Neuronal stem cell (in vitro differentiated cells): ENCODE measurements around the gene SOX12.

Experiments
- DNase-seq: peaks from one replicate; pipeline ENCODE4 v3.0.0-alpha.2; 2013; ENCODE audit warnings: low spot score
- H2AFZ ChIP-seq: one replicate; pipeline ENCODE4 v1.6.1; 2013; ENCODE audit warnings: mild to moderate bottlenecking, low read length, inconsistent platforms
- H2AK5ac ChIP-seq: 2 replicates; pipeline ENCODE4 v1.6.1; 2013; ENCODE audit warnings: low read depth, mild to moderate bottlenecking, inconsistent platforms, low read length, moderate library complexity, mixed read lengths
- H2BK120ac ChIP-seq: 2 replicates; pipeline ENCODE4 v1.6.1; 2013; ENCODE audit warnings: low read depth, mild to moderate bottlenecking, inconsistent platforms, low read length, moderate library complexity, mixed read lengths
- H2BK12ac ChIP-seq: one replicate; pipeline ENCODE4 v1.6.1; 2013; ENCODE audit warnings: low read length, inconsistent platforms
- H2BK15ac ChIP-seq: 2 replicates; pipeline ENCODE4 v1.6.1; 2013; ENCODE audit warnings: mild to moderate bottlenecking, low read length, inconsistent platforms, mixed read lengths
- H2BK5ac ChIP-seq: one replicate; pipeline ENCODE4 v1.6.1; 2013; ENCODE audit warnings: inconsistent platforms, mild to moderate bottlenecking, low read length, moderate library complexity
- H3K14ac ChIP-seq: one replicate; pipeline ENCODE4 v1.6.1; 2013; ENCODE audit warnings: low read length, inconsistent platforms
- H3K18ac ChIP-seq: 2 replicates; pipeline ENCODE4 v1.6.1; 2013; ENCODE audit warnings: low read length, inconsistent platforms
- H3K23ac ChIP-seq: 2 replicates; pipeline ENCODE4 v1.6.1; 2013; ENCODE audit warnings: low read depth, mild to moderate bottlenecking, mixed read lengths, low read length, inconsistent platforms; ENCODE audit not compliant: poor library complexity
- H3K27ac ChIP-seq: replicated peaks from 3 replicates; pipeline ENCODE4 v1.5.1; 2013; ENCODE audit warnings: low read length, inconsistent platforms
- H3K27me3 ChIP-seq, 3 experiments: 2 replicates each; pipeline ENCODE4 v1.6.1; 2013; ENCODE audit warnings: low read length in 3 of 3, mild to moderate bottlenecking in 2 of 3, inconsistent platforms in 1 of 3, low read depth in 1 of 3, mixed read lengths in 1 of 3, moderate library complexity in 1 of 3; ENCODE audit not compliant: control insufficient read depth in 3 of 3, insufficient read depth in 3 of 3
- H3K36me3 ChIP-seq, 2 donors: replicated peaks in 1 of 2; 2 replicates each; pipeline ENCODE4 v1.6.1; 2013; ENCODE audit warnings: low read length in 2 of 2; ENCODE audit not compliant: control insufficient read depth in 2 of 2, insufficient read depth in 2 of 2
- H3K4ac ChIP-seq: 2 replicates; pipeline ENCODE4 v1.6.1; 2013; ENCODE audit warnings: inconsistent platforms, mild to moderate bottlenecking, low read length, moderate library complexity
- H3K4me1 ChIP-seq, 2 donors: 1 replicate in 1 of 2; 2 replicates in 1 of 2; pipeline ENCODE4 v1.6.1; 2013; ENCODE audit warnings: low read length in 2 of 2, low read depth in 1 of 2; ENCODE audit not compliant: control insufficient read depth in 2 of 2, insufficient read depth in 1 of 2
- H3K4me2 ChIP-seq: one replicate; pipeline ENCODE4 v1.6.1; 2013; ENCODE audit warnings: mild to moderate bottlenecking, low read length, inconsistent platforms; ENCODE audit not compliant: insufficient read depth, poor library complexity, severe bottlenecking
- H3K4me3 ChIP-seq, 2 donors: 2 replicates each; pipeline ENCODE4 v1.5.1; 2013; ENCODE audit warnings: low read length in 2 of 2, mild to moderate bottlenecking in 2 of 2, inconsistent platforms in 1 of 2, moderate library complexity in 1 of 2
- H3K79me1 ChIP-seq: one replicate; pipeline ENCODE4 v1.6.1; 2013; ENCODE audit warnings: low read depth, mild to moderate bottlenecking, inconsistent platforms, low read length, moderate library complexity
- H3K9ac ChIP-seq: one replicate; pipeline ENCODE4 v1.6.1; 2013; ENCODE audit warnings: mild to moderate bottlenecking, low read depth, low read length, inconsistent platforms; ENCODE audit not compliant: poor library complexity
- H3K9me3 ChIP-seq, 2 donors: replicated peaks in 1 of 2; 2 replicates each; pipeline versions ENCODE3 to v1.6.1; 2013; ENCODE audit warnings: low read length in 2 of 2, mild to moderate bottlenecking in 2 of 2, inconsistent platforms in 1 of 2, low read depth in 1 of 2, mixed read lengths in 1 of 2, moderate library complexity in 1 of 2; ENCODE audit not compliant: control insufficient read depth in 2 of 2, insufficient read depth in 1 of 2
- H4K8ac ChIP-seq: one replicate; pipeline ENCODE4 v1.6.1; 2013; ENCODE audit warnings: low read depth, mild to moderate bottlenecking, inconsistent platforms, low read length, moderate library complexity
- H4K91ac ChIP-seq: one replicate; pipeline ENCODE4 v1.6.1; 2013; ENCODE audit warnings: low read length, low read depth, mild to moderate bottlenecking, inconsistent platforms; ENCODE audit not compliant: poor library complexity
- WGBS, 2 donors: extraction: QIAGEN DNeasy Blood & Tissue Kit; methylation state at CpG; one replicate each; pipeline ENCODE4 v1.1.7; 2013; ENCODE audit warnings: missing lambda C conversion rate in 2 of 2, mixed read lengths in 1 of 2; ENCODE audit not compliant: insufficient read length in 2 of 2, insufficient replicate concordance in 1 of 2; ENCODE audit errors: extremely low coverage in 2 of 2; 5-methylcytosine and 5-hydroxymethylcytosine counted together

SOX12 gene

GRCh38 chr20:364905-365794 is 39.8 kb downstream of the SOX12 start:
- Histone ChIP-seq H2AK5ac (no peak overlapping the region), H3K4me2 (no peak overlapping the region), H3K36me3 (no peaks in the 10 kb centered on the region), H3K27ac (no peak overlapping the region), H3K4me1 (peaks cover 9 to 12% of the 10 kb centered on the region in 2 donors), H4K8ac (no peak overlapping the region), H3K9me3 (peaks cover 0 to 3% of the 10 kb centered on the region in 2 donors), H3K79me1 (no peaks in the 10 kb centered on the region), H2BK5ac (no peak overlapping the region), H3K23ac (no peak overlapping the region), H2BK120ac (no peak overlapping the region), H2BK15ac (no peak overlapping the region), H3K27me3 (peaks cover 0 to 8% (median 0%) of the 10 kb centered on the region in 3 experiments), H3K4ac (no peak overlapping the region), H2AFZ (no peak overlapping the region), H3K18ac (no peak overlapping the region), H3K4me3 (no peak overlapping the region), H2BK12ac (no peak overlapping the region), H3K14ac (no peak overlapping the region), H3K9ac (no peak overlapping the region), H4K91ac (no peak overlapping the region)
- no peak for DNase-seq
- WGBS, 2 donors = no CpG with 5 or more reads among the region's 9 CpGs

- Histone ChIP-seq H3K4ac (no peak overlapping the region), H2BK5ac (no peak overlapping the region), H3K27me3 (peaks cover 0 to 8% (median 0%) of the 10 kb centered on the region in 3 experiments), H4K91ac (no peak overlapping the region), H2BK12ac (no peak overlapping the region), H3K4me1 (peaks cover 4 to 6% of the 10 kb centered on the region in 2 donors), H3K9ac (no peak overlapping the region), H3K18ac (no peak overlapping the region), H3K4me2 (no peak overlapping the region), H3K14ac (no peak overlapping the region), H3K4me3 (no peak overlapping the region), H3K79me1 (no peaks in the 10 kb centered on the region), H2AK5ac (no peak overlapping the region), H3K23ac (no peak overlapping the region), H3K27ac (no peak overlapping the region), H2BK15ac (no peak overlapping the region), H3K9me3 (peaks cover 0 to 3% of the 10 kb centered on the region in 2 donors), H3K36me3 (no peaks in the 10 kb centered on the region), H4K8ac (no peak overlapping the region), H2AFZ (no peak overlapping the region), H2BK120ac (no peak overlapping the region)
- WGBS, 2 donors = no CpG with 5 or more reads among the region's 7 CpGs
- DNase-seq = no peak
Measured at GRCh38 chr20:366041-366718, 40.8 kb downstream of the SOX12 start.

GRCh38 chr20:366719-367485 is 41.5 kb downstream of the SOX12 start:
- no peak overlapping the region for H2AFZ ChIP-seq
- H3K9me3 ChIP-seq = peaks cover 0 to 3% of the 10 kb centered on the region in 2 donors
- peaks cover 0 to 8% (median 0%) of the 10 kb centered on the region in 3 experiments for H3K27me3 ChIP-seq
- no peaks in the 10 kb centered on the region for H3K36me3 ChIP-seq
- H3K27ac ChIP-seq = no peak overlapping the region
- H3K4ac ChIP-seq = no peak overlapping the region
- H3K14ac ChIP-seq = no peak overlapping the region
- no peak overlapping the region for H2BK120ac ChIP-seq
- WGBS, 2 donors = no CpG with 5 or more reads among the region's 13 CpGs
- H2BK5ac ChIP-seq = no peak overlapping the region
- no peak overlapping the region for H3K4me3 ChIP-seq
- H2BK15ac ChIP-seq = no peak overlapping the region
- H2BK12ac ChIP-seq = no peak overlapping the region
- no peak overlapping the region for H2AK5ac ChIP-seq
- no peak for DNase-seq
- H3K9ac ChIP-seq = no peak overlapping the region
- no peak overlapping the region for H3K4me2 ChIP-seq
- H3K18ac ChIP-seq = no peak overlapping the region
- no peak overlapping the region for H4K8ac ChIP-seq
- no peaks in the 10 kb centered on the region for H3K79me1 ChIP-seq
- H3K4me1 ChIP-seq = peaks cover 4 to 5% of the 10 kb centered on the region in 2 donors
- H3K23ac ChIP-seq = no peak overlapping the region
- no peak overlapping the region for H4K91ac ChIP-seq
